Astrocyte (in vitro differentiated cells and primary cell): ENCODE results near the gene NEK10.

ENCODE experiments used
- CTCF ChIP-seq: IDR thresholded peaks from 2 replicates; pipeline ENCODE4 v1.5.1; 2011; ENCODE audit warnings: low read depth, mild to moderate bottlenecking, inconsistent platforms, low read length, moderate library complexity; ENCODE audit not compliant: insufficient read depth
- EZH2 ChIP-seq: IDR thresholded peaks from 2 replicates; pipeline ENCODE4 v1.6.1; 2012; ENCODE audit warnings: mild to moderate bottlenecking, low read length, inconsistent platforms; ENCODE audit not compliant: insufficient read depth

DNA sequence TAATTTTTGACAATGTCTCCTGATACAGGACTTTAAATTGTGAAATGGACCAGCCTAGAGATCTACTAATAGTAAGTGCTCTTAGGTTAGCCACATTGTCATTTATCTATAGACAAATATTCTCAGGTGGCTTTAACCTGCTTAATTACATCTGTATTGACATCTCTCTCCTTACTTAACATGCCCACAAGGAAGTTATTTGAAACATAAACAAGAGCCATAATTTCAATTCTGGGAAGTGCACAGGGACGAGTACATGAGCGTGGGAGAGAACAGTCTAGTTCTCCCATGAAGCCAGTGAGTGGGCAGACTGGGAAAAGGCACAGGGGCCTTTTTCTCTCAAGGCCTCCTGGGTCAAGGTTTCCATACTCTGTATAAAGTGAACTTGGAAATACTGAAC, 54.2 kb downstream of the NEK10 start:
- TF ChIP-seq CTCF (no peak), EZH2 (no peak)
